NCI-H2227 (cell line): ENCODE results near the gene EIF5A2.
"Not testable (repeated sequence)": the region's sequence is repeated elsewhere in the genome, so short reads cannot be mapped to it uniquely, and the experiment has no call there.

Source experiments
- DNase-seq: peaks from one replicate; lab custom pipeline; 2025; ENCODE audit not compliant: unreplicated experiment; lab: John Stamatoyannopoulos, UW

Gene EIF5A2

GRCh38 chr3:170897199-170897598, 11.2 kb downstream of the EIF5A2 start:
- DNase-seq: not testable (repeated sequence)

GRCh38 chr3:170896781-170897180, 11.7 kb downstream of the EIF5A2 start:
- DNase-seq: no peak

- not testable (repeated sequence) for DNase-seq
Measured at GRCh38 chr3:170896333-170896732, 12.1 kb downstream of the EIF5A2 start.

- DNase-seq: no peak
Measured at GRCh38 chr3:170893895-170894294, 14.5 kb downstream of the EIF5A2 start.

GRCh38 chr3:170889630-170890029, 18.8 kb downstream of the EIF5A2 start:
- no peak for DNase-seq

GRCh38 chr3:170889132-170889531, 19.3 kb downstream of the EIF5A2 start:
- no peak for DNase-seq

- not testable (repeated sequence) for DNase-seq
Measured at GRCh38 chr3:170884109-170884930, 24.1 kb downstream of the EIF5A2 start.

GRCh38 chr3:170878688-170879087, 29.7 kb downstream of the EIF5A2 start:
- not testable (repeated sequence) for DNase-seq

- DNase-seq: not testable (repeated sequence)
Measured at GRCh38 chr3:170877311-170877710, 31.1 kb downstream of the EIF5A2 start.

GRCh38 chr3:170876537-170876936, 31.9 kb downstream of the EIF5A2 start:
- no peak for DNase-seq

GRCh38 chr3:170869645-170870593, 38.5 kb downstream of the EIF5A2 start, which contains the start of gene RPL22L1:
Gene RPL22L1 (minus strand): TSS chr3:170870195. CDS start chr3:170870167, 28 bp downstream.
- no peak for DNase-seq

- no peak for DNase-seq
Measured at GRCh38 chr3:170869239-170869590, 39.2 kb downstream of the EIF5A2 start.

- no peak for DNase-seq
Measured at GRCh38 chr3:170868577-170869238, 39.7 kb downstream of the EIF5A2 start.

- no peak for DNase-seq
Measured at GRCh38 chr3:170867143-170867937, 41.1 kb downstream of the EIF5A2 start.

- DNase-seq: no peak
Measured at GRCh38 chr3:170866499-170866898, 41.9 kb downstream of the EIF5A2 start.

- no peak for DNase-seq
Measured at GRCh38 chr3:170865209-170866094, 43.0 kb downstream of the EIF5A2 start.

GRCh38 chr3:170864525-170865208, 43.8 kb downstream of the EIF5A2 start:
- no peak for DNase-seq

- DNase-seq: no peak
Measured at GRCh38 chr3:170863816-170864215, 44.6 kb downstream of the EIF5A2 start.
